Activated CD8-positive, alpha-beta T cell treated with anti-CD3 and anti-CD28 coated beads for 36 hours (primary cell): Measurements from ENCODE around the gene COL4A1. TPM values are rescaled to one million over a fixed set of nuclear protein-coding genes. Genes with fewer than 3 reads are reported as not detected.
"Not testable (repeated sequence)": the region's sequence is repeated elsewhere in the genome, so short reads cannot be mapped to it uniquely, and the experiment has no call there.

ENCODE experiments used
- ATAC-seq: fragments of 200-7000 bp; cut with Tn5 transposase; one replicate; pipeline ENCODE4 v1.10.0; 2021; ENCODE audit warnings: mild to moderate bottlenecking, moderate library complexity
- CTCF ChIA-PET: fragments of 350-600 bp; sonication (Branson Sonifier 250); formaldehyde crosslinking; loops from one replicate; lab custom pipeline; 2021; ENCODE audit warnings: antibody characterized with exemption; lab: Charles Lee
- POLR2A ChIA-PET: fragments of 350-600 bp; sonication (Branson Sonifier 250); formaldehyde crosslinking; loops from one replicate; lab custom pipeline; 2021; ENCODE audit warnings: antibody characterized with exemption; lab: Charles Lee
- DNase-seq: peaks from one replicate; pipeline ENCODE4 v3.0.0-alpha.2; 2020
- H3K27ac Mint-ChIP-seq: one replicate; pipeline ENCODE4 v1.8.0; 2021; ENCODE audit warnings: mild to moderate bottlenecking, mixed read lengths
- H3K27me3 Mint-ChIP-seq: one replicate; pipeline ENCODE4 v1.8.0; 2021; ENCODE audit warnings: mixed read lengths
- H3K36me3 Mint-ChIP-seq: one replicate; pipeline ENCODE4 v1.8.0; 2021; ENCODE audit warnings: low read depth, mixed read lengths
- H3K4me1 Mint-ChIP-seq: one replicate; pipeline ENCODE4 v1.8.0; 2021; ENCODE audit warnings: low read depth, mixed read lengths
- H3K4me3 Mint-ChIP-seq: one replicate; pipeline ENCODE4 v1.8.0; 2021; ENCODE audit warnings: mild to moderate bottlenecking, moderate library complexity, mixed read lengths
- H3K9me3 Mint-ChIP-seq: one replicate; pipeline ENCODE4 v1.8.0; 2021; ENCODE audit warnings: mixed read lengths
- intact Hi-C: fragments of 100-400 bp; cut with micrococcal nuclease; formaldehyde crosslinking; loops from one replicate; pipeline ENCODE4 v1.10.0; 2022
- total RNA-seq, 2 experiments: library from RNA; stranded (reverse); gene quantifications; one replicate each; pipeline ENCODE4 v1.2.3, GENCODE V29; 2021
- TF ChIP-seq, protein P1 (sequence below): fragments of 200-600 bp; IDR thresholded peaks from one replicate; pipeline ENCODE4 v1.8.0; 2022; ENCODE audit warnings: antibody characterized with exemption, mild to moderate bottlenecking

Gene COL4A1
- total RNA-seq, 2 experiments from 2014 or later: not detected

DNA sequence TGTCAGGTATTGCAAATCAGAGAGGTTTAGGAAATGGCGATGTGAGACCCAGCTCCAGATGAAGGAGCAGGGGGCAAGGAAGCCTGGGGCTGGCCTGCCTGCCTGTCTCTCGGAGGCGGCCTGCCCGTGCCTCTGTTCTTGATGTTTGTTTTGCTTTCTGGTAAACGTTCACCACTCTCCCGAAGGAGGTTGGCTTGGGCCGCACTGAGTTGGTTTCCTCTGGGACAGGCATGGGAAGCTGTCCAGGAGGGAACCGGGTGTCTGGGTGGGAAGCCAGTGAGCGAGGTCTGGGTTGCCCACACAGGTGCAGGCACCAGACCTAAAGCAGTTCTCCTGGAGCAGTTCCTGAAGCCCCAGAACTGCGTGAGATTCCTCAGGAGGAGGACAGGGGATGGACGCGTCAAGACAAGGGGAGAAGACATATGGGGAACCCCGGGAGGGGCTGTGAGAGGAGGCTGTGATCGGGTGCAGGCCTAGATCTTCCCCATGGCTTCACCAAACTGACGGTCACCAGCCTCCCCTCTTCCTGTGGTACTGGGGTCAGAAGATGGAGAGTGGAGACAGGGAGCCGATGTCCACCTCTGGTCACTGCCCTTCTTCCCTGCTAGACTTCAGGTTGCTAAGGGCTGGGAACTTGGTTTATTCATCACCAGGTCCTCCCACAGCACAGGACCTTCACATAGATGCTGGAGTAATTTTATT, 15.3 kb upstream of the COL4A1 start:
- intact Hi-C loops: no loop called here
- no peaks in the 10 kb centered on the region for H3K36me3 Mint-ChIP-seq

GRCh38 chr13:110321573-110321972, 14.6 kb upstream of the COL4A1 start:
- POLR2A ChIA-PET, CTCF ChIA-PET, H3K4me3 Mint-ChIP-seq, H3K27ac Mint-ChIP-seq, H3K36me3 Mint-ChIP-seq, DNase-seq, H3K9me3 Mint-ChIP-seq, ATAC-seq, H3K4me1 Mint-ChIP-seq, intact Hi-C loops: not testable (repeated sequence)
- H3K27me3 Mint-ChIP-seq: peaks cover 32% of the 10 kb centered on the region

More for the DNA sequence above, 15.3 kb upstream of the COL4A1 start:
- ChIA-PET CTCF (no interaction called here), POLR2A (no interaction called here)
- Mint-ChIP-seq H3K27me3 (peaks cover 33% of the 10 kb centered on the region), H3K9me3 (no peaks in the 10 kb centered on the region), H3K4me1 (peaks cover 4% of the 10 kb centered on the region), H3K27ac (no peak overlapping the region), H3K4me3 (no peak overlapping the region)
- DNase-seq: no peak
- TF ChIP-seq, protein P1, sequence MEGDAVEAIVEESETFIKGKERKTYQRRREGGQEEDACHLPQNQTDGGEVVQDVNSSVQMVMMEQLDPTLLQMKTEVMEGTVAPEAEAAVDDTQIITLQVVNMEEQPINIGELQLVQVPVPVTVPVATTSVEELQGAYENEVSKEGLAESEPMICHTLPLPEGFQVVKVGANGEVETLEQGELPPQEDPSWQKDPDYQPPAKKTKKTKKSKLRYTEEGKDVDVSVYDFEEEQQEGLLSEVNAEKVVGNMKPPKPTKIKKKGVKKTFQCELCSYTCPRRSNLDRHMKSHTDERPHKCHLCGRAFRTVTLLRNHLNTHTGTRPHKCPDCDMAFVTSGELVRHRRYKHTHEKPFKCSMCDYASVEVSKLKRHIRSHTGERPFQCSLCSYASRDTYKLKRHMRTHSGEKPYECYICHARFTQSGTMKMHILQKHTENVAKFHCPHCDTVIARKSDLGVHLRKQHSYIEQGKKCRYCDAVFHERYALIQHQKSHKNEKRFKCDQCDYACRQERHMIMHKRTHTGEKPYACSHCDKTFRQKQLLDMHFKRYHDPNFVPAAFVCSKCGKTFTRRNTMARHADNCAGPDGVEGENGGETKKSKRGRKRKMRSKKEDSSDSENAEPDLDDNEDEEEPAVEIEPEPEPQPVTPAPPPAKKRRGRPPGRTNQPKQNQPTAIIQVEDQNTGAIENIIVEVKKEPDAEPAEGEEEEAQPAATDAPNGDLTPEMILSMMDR: no peak
- ATAC-seq: no peak

GRCh38 chr13:110320645-110321044, 13.7 kb upstream of the COL4A1 start:
- H3K36me3 Mint-ChIP-seq: no peaks in the 10 kb centered on the region
- no peak for DNase-seq
- H3K4me1 Mint-ChIP-seq: peaks cover 4% of the 10 kb centered on the region
- ChIA-PET CTCF (no interaction called here), POLR2A (no interaction called here)
- TF ChIP-seq, protein P1: no peak
- no peak for ATAC-seq
- H3K9me3 Mint-ChIP-seq: no peaks in the 10 kb centered on the region
- H3K27me3 Mint-ChIP-seq: peaks cover 30% of the 10 kb centered on the region
- H3K4me3 Mint-ChIP-seq: no peak overlapping the region
- intact Hi-C loops: no loop called here
- H3K27ac Mint-ChIP-seq: no peak overlapping the region

- ATAC-seq (no peak), DNase-seq (peak; percentile 48)
- H3K9me3 Mint-ChIP-seq: no peaks in the 10 kb centered on the region
- ChIA-PET CTCF (no interaction called here), POLR2A (no interaction called here)
- peaks cover 4% of the 10 kb centered on the region for H3K4me1 Mint-ChIP-seq
- TF ChIP-seq, protein P1: no peak
- no peaks in the 10 kb centered on the region for H3K36me3 Mint-ChIP-seq
- intact Hi-C loops: no loop called here
- peaks cover 28% of the 10 kb centered on the region for H3K27me3 Mint-ChIP-seq
- H3K4me3 Mint-ChIP-seq: no peak overlapping the region
- H3K27ac Mint-ChIP-seq: no peak overlapping the region
Measured at GRCh38 chr13:110319774-110320509, 13.0 kb upstream of the COL4A1 start.

DNA sequence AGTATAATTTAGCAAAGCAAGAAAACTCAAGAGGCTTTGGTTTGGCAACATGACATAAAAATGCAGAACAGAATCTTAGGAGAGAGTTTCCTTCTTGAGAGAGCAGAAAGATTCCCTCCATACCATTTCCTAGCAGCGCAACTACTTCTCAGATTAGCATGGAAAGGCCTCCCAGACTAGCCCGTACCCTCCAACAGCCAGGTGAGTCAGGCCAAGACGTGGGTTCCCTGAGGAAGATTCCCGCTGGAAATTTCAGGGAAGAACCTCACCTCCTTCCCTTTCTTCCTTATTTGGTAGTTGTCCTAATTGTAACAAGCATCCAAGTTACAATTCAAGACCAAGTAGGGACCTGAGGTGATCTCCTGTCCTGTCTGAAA, 12.4 kb upstream of the COL4A1 start:
- Mint-ChIP-seq H3K36me3 (no peaks in the 10 kb centered on the region), H3K9me3 (no peaks in the 10 kb centered on the region), H3K27me3 (peaks cover 24% of the 10 kb centered on the region), H3K4me3 (no peak overlapping the region), H3K27ac (no peak overlapping the region), H3K4me1 (peaks cover 4% of the 10 kb centered on the region)
- ATAC-seq (no peak), DNase-seq (no peak)
- TF ChIP-seq, protein P1: no peak
- CTCF ChIA-PET: no interaction called here
- POLR2A ChIA-PET: no interaction called here
- intact Hi-C loops: no loop called here
